Activated naive CD8-positive, alpha-beta T cell (primary cell): ENCODE data around the gene MED13L.
A peak's percentile ranks its signal among the peaks of the same experiment; 100 is the strongest.
"Not testable (repeated sequence)": the region's sequence is repeated elsewhere in the genome, so short reads cannot be mapped to it uniquely, and the experiment has no call there.

Experiments used
- H3K27ac Mint-ChIP-seq: one replicate; pipeline ENCODE4 v1.8.0; 2021; ENCODE audit warnings: mixed read lengths
- H3K27me3 Mint-ChIP-seq: one replicate; pipeline ENCODE4 v1.8.0; 2021; ENCODE audit warnings: mixed read lengths
- H3K36me3 Mint-ChIP-seq: one replicate; pipeline ENCODE4 v1.8.0; 2021; ENCODE audit warnings: mixed read lengths
- H3K4me1 Mint-ChIP-seq: one replicate; pipeline ENCODE4 v1.8.0; 2021; ENCODE audit warnings: low read depth, mixed read lengths
- H3K4me3 Mint-ChIP-seq: one replicate; pipeline ENCODE4 v1.8.0; 2021; ENCODE audit warnings: mild to moderate bottlenecking, mixed read lengths
- H3K9me3 Mint-ChIP-seq: one replicate; pipeline ENCODE4 v1.8.0; 2021; ENCODE audit warnings: low read depth, mixed read lengths

The MED13L gene

DNA sequence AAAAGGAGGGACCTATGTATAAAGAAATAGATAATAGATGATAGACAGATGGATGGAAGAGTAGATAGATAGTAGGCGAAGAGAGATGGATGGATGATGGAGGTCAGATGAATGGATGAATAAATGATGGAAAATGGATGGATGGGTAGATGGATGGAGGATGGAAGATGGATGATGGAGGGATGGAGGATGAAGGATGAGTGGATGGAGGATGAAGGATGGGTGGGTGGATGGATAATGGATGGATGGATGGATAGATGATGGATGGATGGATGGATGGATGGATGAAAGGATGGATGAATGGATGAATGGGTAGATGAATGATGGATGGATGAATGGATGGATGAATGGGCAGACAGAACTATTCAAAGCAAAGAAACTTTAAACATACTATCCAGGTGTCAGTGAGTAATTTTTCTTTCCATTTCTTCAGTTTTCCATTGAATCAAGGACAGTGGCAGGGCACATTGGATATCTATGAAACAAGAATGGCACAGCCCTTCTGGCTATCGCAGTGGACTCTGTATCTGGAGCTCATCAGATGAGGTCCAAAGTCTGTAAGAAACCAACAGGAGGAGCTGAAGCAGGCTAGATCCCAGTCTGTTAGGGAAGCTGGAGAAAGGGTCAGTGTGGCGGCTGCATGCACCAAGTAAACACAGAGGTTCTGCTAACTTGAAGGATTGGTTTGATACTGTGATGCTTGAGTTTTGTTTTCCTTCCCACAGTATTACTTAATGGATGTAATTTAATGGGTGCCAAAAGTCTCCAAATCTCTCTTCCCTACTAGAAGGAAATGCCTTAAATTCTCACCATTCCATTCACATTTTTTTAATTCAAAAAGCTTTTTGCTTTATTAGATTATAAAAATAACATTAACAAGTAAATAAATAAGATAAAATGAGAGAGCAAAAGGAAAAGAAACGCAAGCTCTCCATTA, 18.1 kb upstream of the MED13L start:
- Mint-ChIP-seq H3K9me3 (no peaks in the 10 kb centered on the region), H3K4me3 (no peak overlapping the region), H3K27ac (no peak overlapping the region), H3K36me3 (peaks cover 3% of the 10 kb centered on the region), H3K4me1 (no peaks in the 10 kb centered on the region), H3K27me3 (no peaks in the 10 kb centered on the region)

- no peaks in the 10 kb centered on the region for H3K9me3 Mint-ChIP-seq
Observed at GRCh38 chr12:116294454-116295165, 17.1 kb upstream of the MED13L start.

DNA sequence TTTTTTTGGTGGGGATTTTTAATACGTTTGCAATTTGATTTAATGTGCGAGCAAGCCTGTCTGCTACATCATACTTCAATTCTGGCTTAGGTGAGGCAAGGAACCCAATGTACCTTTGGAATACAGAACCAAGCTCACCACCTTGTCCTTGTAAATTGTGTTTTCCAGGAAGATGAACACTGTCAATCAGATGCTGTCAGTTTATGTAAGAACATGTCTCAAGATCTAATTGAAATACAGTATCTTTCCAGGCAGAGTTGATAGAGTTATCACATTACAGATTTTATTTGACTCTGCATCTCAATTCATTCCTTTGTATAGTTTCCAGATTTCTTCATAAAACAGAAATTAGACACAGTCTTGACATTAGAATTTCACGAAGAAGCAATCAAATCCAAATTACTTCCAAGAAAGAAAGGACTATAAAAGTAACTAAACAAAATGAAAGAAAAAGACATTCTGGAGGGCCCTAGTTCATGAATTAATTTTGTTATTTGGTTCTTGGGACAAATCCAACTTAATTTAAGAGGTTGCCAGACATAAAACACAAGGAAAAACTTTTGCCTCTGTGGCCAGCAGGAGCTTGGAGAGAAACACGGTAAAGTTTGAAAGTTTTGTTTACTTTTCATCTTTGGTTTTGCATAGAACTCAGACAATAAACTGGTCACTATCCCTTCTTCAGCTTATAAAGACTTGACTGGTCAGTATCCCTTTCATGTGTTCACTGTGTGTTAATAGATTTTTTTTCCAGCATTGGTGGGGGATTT, 16.4 kb upstream of the MED13L start:
- Mint-ChIP-seq H3K4me1 (no peaks in the 10 kb centered on the region), H3K27me3 (no peaks in the 10 kb centered on the region), H3K9me3 (no peaks in the 10 kb centered on the region), H3K27ac (no peak overlapping the region), H3K36me3 (peaks cover 3% of the 10 kb centered on the region), H3K4me3 (no peak overlapping the region)

More at GRCh38 chr12:116294454-116295165, 17.1 kb upstream of the MED13L start:
- peaks cover 3% of the 10 kb centered on the region for H3K36me3 Mint-ChIP-seq
- H3K27ac Mint-ChIP-seq: no peak overlapping the region
- no peaks in the 10 kb centered on the region for H3K27me3 Mint-ChIP-seq
- H3K4me1 Mint-ChIP-seq: no peaks in the 10 kb centered on the region
- no peak overlapping the region for H3K4me3 Mint-ChIP-seq

- H3K4me3 Mint-ChIP-seq: no peak overlapping the region
- H3K4me1 Mint-ChIP-seq: no peaks in the 10 kb centered on the region
- H3K27me3 Mint-ChIP-seq: no peaks in the 10 kb centered on the region
- H3K36me3 Mint-ChIP-seq: no peaks in the 10 kb centered on the region
- H3K27ac Mint-ChIP-seq: no peak overlapping the region
- no peaks in the 10 kb centered on the region for H3K9me3 Mint-ChIP-seq
Observed at GRCh38 chr12:116291218-116291617, 13.7 kb upstream of the MED13L start.

GRCh38 chr12:116288735-116289134, 11.2 kb upstream of the MED13L start:
- H3K27ac Mint-ChIP-seq: no peak overlapping the region

GRCh38 chr12:116287842-116288301, 10.4 kb upstream of the MED13L start:
- Mint-ChIP-seq H3K9me3 (no peaks in the 10 kb centered on the region), H3K4me1 (no peaks in the 10 kb centered on the region), H3K27me3 (no peaks in the 10 kb centered on the region), H3K36me3 (no peaks in the 10 kb centered on the region), H3K27ac (no peak overlapping the region), H3K4me3 (no peak overlapping the region)

More at GRCh38 chr12:116288735-116289134, 11.2 kb upstream of the MED13L start:
- Mint-ChIP-seq H3K4me1 (no peaks in the 10 kb centered on the region), H3K4me3 (no peak overlapping the region), H3K27me3 (no peaks in the 10 kb centered on the region), H3K9me3 (no peaks in the 10 kb centered on the region), H3K36me3 (no peaks in the 10 kb centered on the region)

GRCh38 chr12:116284396-116284795, 6.9 kb upstream of the MED13L start:
- no peaks in the 10 kb centered on the region for H3K36me3 Mint-ChIP-seq
- H3K27me3 Mint-ChIP-seq: no peaks in the 10 kb centered on the region
- H3K4me3 Mint-ChIP-seq: no peak overlapping the region
- peaks cover 7% of the 10 kb centered on the region for H3K4me1 Mint-ChIP-seq
- H3K9me3 Mint-ChIP-seq: no peaks in the 10 kb centered on the region
- H3K27ac Mint-ChIP-seq: no peak overlapping the region

DNA sequence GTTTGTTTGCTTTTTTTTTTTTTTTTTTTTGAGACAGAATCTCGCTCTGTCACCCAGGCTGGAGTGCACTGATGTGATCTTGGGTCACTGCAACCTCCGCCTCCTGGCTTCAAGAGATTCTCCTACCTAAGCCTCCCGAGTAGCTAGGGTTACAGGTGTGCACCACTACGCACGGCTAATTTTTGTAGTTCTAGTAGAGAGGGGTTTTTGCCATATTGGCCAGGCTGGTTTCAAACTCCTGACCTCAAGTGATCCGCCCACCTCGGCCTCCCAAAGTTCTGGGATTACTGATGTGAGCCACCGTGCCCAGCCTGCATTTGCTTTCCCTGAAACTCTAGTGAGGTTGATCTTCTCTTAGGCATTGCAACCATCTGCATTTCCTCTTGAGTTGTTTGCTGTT, 6.4 kb upstream of the MED13L start:
- H3K4me1 Mint-ChIP-seq, H3K27me3 Mint-ChIP-seq, H3K27ac Mint-ChIP-seq, H3K4me3 Mint-ChIP-seq, H3K36me3 Mint-ChIP-seq, H3K9me3 Mint-ChIP-seq: not testable (repeated sequence)

DNA sequence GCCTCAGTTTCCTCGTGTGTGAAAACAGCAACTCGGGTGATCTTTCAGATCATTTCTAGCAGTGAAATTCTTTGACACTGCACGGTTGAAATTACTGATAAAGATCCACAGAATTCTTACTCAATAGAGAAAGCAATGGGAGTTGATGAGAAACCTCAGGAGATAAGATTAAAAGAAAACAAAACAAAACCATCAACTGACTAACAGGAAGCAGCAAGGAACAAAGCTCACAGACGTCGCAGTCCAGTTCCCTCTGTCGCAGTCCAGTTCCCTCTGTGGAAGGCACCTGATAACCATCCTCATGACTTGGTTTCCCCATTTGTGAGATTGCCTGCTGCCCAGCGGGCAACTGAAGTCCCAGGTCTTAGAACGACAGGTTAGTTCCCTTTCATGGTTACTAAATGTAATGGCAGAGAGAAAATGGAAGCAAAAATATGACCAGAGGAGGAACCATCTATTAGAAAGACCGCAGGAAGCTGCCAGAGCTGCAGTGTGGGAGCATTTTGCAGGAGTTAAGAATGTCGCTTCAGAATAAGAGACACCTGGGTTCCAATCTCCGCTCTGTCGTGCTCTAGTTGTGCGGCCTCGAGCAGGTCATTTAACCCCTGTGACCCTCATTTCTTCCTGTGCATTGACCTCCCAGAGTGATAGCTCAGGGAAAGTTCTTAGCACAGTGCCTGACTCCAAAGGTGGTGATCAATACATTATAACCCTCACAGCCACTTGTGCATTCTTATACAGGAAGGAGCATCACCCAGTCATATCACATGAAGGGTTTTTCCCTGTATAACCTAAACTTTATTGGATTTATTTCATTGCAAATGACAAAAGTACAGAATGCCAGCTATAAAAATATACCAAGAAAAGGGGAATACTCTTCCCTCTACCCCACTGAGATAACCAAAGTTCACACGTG, 5.1 kb upstream of the MED13L start:
- H3K27me3 Mint-ChIP-seq: no peaks in the 10 kb centered on the region
- H3K9me3 Mint-ChIP-seq: no peaks in the 10 kb centered on the region
- no peaks in the 10 kb centered on the region for H3K36me3 Mint-ChIP-seq
- peaks cover 7% of the 10 kb centered on the region for H3K4me1 Mint-ChIP-seq
- H3K4me3 Mint-ChIP-seq: no peak overlapping the region
- H3K27ac Mint-ChIP-seq: no peak overlapping the region

DNA sequence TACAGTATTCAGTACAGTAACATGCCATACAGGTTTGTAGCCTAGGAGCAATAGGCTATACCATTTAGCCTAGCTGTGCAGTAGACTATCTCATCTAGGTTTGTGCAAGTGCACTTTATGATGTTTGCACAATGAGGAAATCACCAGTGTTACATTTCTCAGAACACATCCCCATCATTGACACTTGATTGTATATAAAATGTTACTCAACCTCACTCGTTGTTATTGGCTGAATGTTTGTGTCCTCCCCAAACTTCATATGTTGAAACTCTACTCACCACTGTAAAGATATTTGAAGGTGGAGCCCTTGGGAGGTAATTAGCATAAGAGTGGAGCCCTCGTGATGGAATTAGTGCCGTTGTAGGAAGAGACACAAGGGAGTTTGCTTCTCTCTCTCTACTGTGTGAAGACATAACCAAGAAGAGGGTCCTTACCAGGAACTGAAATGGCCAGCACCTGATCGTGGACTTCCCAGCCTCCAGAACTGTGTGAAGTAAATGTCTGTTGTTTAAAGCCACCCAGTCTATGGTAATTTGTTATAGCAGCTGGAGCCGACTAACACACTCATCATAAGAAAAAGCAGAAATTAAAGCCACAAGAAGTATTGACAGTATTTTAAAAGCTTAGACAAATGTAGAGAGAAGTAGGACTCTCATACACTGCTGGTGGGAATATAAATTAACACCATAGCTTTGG, 3.2 kb upstream of the MED13L start:
- Mint-ChIP-seq H3K4me3 (no peak overlapping the region), H3K4me1 (peaks cover 9% of the 10 kb centered on the region), H3K27ac (no peak overlapping the region), H3K27me3 (no peaks in the 10 kb centered on the region), H3K9me3 (no peaks in the 10 kb centered on the region), H3K36me3 (no peaks in the 10 kb centered on the region)

DNA sequence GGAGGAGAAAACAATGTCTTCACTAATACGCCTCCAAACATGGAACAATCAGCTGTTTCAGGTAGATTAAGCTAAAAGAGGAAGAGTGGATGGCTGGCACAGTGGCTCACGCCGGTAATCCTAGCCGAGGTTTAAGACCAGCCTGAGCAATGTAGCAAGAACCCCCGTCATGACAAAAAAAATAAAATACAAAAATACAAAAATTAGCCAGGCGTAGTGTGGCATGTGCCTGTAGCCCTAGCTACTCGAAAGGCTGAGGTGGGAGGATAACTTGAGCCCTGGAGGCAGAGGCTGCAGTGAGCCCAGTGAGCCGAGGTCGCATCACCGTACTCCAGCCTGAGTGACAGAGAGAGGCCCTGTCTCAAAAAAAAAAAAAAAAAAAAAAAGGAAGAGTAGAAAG, 1.2 kb upstream of the MED13L start:
- no peaks in the 10 kb centered on the region for H3K9me3 Mint-ChIP-seq
- H3K27ac Mint-ChIP-seq: peak overlapping the region; percentile 87
- peak overlapping the region; percentile 89 for H3K4me3 Mint-ChIP-seq
- H3K27me3 Mint-ChIP-seq: no peaks in the 10 kb centered on the region
- H3K4me1 Mint-ChIP-seq: peaks cover 28% of the 10 kb centered on the region
- H3K36me3 Mint-ChIP-seq: no peaks in the 10 kb centered on the region

- H3K27me3 Mint-ChIP-seq: no peaks in the 10 kb centered on the region
- peaks cover 32% of the 10 kb centered on the region for H3K4me1 Mint-ChIP-seq
- H3K4me3 Mint-ChIP-seq: peak overlapping the region; percentile 89
- H3K27ac Mint-ChIP-seq: peak overlapping the region; percentile 87
- no peaks in the 10 kb centered on the region for H3K9me3 Mint-ChIP-seq
- no peaks in the 10 kb centered on the region for H3K36me3 Mint-ChIP-seq
Observed at GRCh38 chr12:116278279-116278626, 760 bp upstream of the MED13L start.

DNA sequence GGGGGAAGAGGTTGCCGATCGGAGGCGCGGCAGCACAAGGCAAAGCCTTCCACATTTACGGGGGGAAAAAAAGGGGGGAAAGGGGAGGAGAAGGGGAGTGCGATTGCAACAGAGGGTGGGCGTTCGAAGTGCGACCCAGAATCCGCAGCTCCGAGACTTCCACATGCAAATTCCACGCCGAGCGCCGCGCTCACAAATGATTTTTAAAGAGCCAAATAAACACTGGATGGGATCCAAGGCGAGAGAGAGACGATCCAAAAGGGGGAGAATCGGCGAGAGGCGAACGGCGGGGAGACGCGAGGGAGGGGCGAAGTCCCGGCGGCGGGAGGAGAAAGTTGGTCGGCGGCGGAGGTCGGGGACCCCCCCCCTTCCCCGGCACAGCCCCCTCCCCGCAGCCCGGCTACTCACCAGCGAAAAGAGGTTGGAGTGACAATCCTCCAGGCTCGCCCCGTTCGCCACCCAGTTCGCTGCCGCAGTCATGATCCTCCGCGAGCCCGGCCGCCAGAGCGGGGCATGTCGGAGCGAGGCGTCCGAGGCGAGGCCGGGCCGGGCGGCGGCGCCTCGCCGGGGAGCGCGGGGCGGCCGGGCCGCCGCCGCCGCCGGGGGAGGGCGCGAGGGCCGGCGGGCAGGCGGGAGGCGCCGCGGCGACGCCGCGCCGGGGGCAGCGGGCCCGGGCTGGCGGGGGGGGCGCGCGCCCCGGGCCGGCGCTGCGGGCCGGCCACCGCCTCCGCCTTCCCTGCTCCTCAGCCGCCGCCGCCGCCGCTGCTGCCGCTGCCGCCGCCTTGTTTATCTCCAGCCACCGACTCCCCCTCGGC, 634 bp downstream of the MED13L start:
- H3K36me3 Mint-ChIP-seq: no peaks in the 10 kb centered on the region
- H3K27ac Mint-ChIP-seq: peak overlapping the region; percentile 96
- H3K27me3 Mint-ChIP-seq: no peaks in the 10 kb centered on the region
- peak overlapping the region; percentile 99 for H3K4me3 Mint-ChIP-seq
- H3K4me1 Mint-ChIP-seq: peaks cover 30% of the 10 kb centered on the region
- H3K9me3 Mint-ChIP-seq: no peaks in the 10 kb centered on the region
